Nephron progenitor cell (in vitro differentiated cells): ENCODE data around the gene CAMTA1.

Source experiments
- DNase-seq: peaks from one replicate; pipeline ENCODE4 v3.0.0; 2021
- H3K27ac Mint-ChIP-seq: 2 replicates; pipeline ENCODE4 v1.8.0; 2021; ENCODE audit warnings: mild to moderate bottlenecking, moderate library complexity, mixed read lengths
- H3K27me3 Mint-ChIP-seq: 2 replicates; pipeline ENCODE4 v1.8.0; 2021; ENCODE audit warnings: mild to moderate bottlenecking, low read depth, mixed read lengths; ENCODE audit not compliant: poor library complexity
- H3K36me3 Mint-ChIP-seq: 2 replicates; pipeline ENCODE4 v1.8.0; 2021; ENCODE audit warnings: low read depth, mixed read lengths
- H3K4me1 Mint-ChIP-seq: 2 replicates; pipeline ENCODE4 v1.8.0; 2021; ENCODE audit warnings: mixed read lengths
- H3K4me3 Mint-ChIP-seq: 2 replicates; pipeline ENCODE4 v1.8.0; 2021; ENCODE audit warnings: mild to moderate bottlenecking, moderate library complexity, mixed read lengths
- H3K9me3 Mint-ChIP-seq: 2 replicates; pipeline ENCODE4 v1.8.0; 2021; ENCODE audit warnings: mild to moderate bottlenecking, moderate library complexity, mixed read lengths
- TF ChIP-seq, protein P1 (sequence below): fragments of 200-600 bp; sonication (generic); IDR thresholded peaks from 2 replicates; pipeline ENCODE4 v1.5.0; 2021; ENCODE audit warnings: antibody characterized with exemption

Gene CAMTA1

DNA sequence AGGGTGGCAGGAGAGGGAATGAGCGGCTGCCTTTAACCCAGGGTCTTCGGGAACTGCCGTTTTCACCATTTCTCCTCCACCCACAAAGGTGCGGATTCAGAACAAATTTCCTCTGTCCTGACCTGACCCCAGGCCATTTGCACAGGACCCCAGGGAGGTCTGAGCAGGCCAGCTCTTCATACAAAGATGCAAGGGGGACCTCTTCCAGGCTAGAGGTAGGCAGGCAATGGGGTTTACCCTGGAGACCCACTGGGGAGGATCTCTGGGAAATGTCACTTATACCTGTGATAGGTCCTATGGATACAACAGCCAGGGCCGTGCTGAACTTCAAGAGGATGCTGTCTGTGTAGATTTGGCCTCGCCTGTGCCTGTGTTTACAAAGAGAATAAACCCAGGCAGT is 896.1 kb downstream of the CAMTA1 start:
- Mint-ChIP-seq H3K4me3 (peak overlapping the region; percentile 52), H3K9me3 (no peaks in the 10 kb centered on the region), H3K4me1 (no peaks in the 10 kb centered on the region), H3K27me3 (peaks cover 14% of the 10 kb centered on the region), H3K27ac (no peak overlapping the region), H3K36me3 (no peaks in the 10 kb centered on the region)
- DNase-seq = no peak
- TF ChIP-seq, protein P1, sequence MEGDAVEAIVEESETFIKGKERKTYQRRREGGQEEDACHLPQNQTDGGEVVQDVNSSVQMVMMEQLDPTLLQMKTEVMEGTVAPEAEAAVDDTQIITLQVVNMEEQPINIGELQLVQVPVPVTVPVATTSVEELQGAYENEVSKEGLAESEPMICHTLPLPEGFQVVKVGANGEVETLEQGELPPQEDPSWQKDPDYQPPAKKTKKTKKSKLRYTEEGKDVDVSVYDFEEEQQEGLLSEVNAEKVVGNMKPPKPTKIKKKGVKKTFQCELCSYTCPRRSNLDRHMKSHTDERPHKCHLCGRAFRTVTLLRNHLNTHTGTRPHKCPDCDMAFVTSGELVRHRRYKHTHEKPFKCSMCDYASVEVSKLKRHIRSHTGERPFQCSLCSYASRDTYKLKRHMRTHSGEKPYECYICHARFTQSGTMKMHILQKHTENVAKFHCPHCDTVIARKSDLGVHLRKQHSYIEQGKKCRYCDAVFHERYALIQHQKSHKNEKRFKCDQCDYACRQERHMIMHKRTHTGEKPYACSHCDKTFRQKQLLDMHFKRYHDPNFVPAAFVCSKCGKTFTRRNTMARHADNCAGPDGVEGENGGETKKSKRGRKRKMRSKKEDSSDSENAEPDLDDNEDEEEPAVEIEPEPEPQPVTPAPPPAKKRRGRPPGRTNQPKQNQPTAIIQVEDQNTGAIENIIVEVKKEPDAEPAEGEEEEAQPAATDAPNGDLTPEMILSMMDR = no peak

DNA sequence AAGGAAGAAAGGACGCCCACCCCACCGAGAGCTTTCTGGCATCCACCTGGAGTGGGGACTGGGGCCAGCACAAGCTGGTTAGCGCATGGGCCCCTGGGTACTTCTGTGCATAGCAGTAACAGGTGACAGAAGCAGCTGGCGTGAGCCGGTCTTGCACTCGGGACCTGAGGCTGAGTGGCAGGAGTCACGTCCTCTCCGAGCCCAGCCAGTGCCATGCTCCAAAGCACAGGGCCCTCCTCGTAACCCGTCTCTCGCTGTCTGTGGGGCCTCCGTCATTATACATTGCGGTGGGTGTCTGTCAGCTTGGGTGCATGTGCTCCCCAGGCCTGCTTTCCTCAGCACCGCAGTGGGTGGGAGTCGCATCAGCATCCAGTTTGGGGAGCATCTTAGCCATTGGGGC is 898.3 kb downstream of the CAMTA1 start:
- H3K9me3 Mint-ChIP-seq = no peaks in the 10 kb centered on the region
- no peak overlapping the region for H3K27ac Mint-ChIP-seq
- no peak overlapping the region for H3K4me3 Mint-ChIP-seq
- peaks cover 7% of the 10 kb centered on the region for H3K4me1 Mint-ChIP-seq
- TF ChIP-seq, protein P1 = no peak
- no peak for DNase-seq
- no peaks in the 10 kb centered on the region for H3K36me3 Mint-ChIP-seq
- H3K27me3 Mint-ChIP-seq = peaks cover 20% of the 10 kb centered on the region

DNA sequence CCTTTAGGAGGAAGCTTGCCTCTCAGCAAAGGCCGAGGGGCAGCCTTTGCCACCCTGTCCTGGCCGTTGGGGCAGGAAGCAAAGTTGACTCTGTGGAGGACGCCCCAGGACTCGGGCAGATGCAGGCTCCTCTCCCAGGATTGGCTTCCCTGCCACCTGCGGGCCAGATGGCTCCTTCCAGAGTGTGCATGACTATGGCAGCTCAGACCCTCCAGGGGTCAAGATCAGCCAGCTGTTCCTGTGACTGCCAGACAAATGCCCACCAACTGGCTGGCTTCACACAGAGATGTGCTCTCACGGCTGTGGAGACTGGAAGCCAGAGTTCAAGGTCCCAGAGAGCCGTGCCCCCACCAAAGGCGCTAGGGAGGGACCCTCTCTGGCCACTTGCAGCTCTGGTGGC is 898.9 kb downstream of the CAMTA1 start:
- no peaks in the 10 kb centered on the region for H3K36me3 Mint-ChIP-seq
- no peak overlapping the region for H3K27ac Mint-ChIP-seq
- no peak for DNase-seq
- H3K27me3 Mint-ChIP-seq = peaks cover 24% of the 10 kb centered on the region
- H3K4me3 Mint-ChIP-seq = no peak overlapping the region
- H3K9me3 Mint-ChIP-seq = no peaks in the 10 kb centered on the region
- peaks cover 7% of the 10 kb centered on the region for H3K4me1 Mint-ChIP-seq
- TF ChIP-seq, protein P1 = no peak

DNA sequence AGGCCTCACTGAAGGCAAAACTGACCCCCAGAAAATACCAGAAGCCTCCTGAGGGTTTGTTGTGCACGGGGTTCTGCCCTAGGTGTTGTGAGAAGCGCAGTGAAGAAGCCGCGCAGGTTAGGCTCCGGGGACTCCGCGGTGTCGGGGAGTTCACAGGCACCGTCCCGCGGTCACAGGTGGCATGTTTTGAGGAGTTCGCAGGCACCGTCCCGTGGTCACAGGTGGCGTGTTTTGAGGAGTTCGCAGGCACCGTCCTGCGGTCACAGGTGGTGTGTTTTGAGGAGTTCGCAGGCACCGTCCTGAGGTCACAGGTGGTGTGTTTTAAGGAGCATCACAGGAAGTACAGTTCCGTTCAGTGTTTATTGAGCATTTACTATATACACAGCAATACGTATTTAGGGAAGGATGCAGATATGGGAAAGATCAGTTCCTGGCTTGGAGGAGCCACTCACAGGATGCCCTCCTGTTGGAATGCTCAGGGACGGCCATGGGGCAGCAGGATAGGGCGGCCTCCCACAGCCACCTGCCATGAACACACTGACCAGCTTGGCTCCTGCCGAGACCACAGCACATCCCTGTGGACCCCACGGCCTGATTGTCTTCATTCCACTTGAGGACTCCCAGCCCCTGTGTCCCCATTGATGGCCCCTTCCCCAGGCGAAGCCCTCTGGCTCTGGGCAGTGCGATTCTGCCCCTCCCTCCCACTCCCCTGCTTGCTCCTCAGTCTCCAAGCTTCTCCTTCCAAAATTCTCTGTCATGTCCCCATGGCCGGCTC is 899.8 kb downstream of the CAMTA1 start:
- TF ChIP-seq, protein P1 = no peak
- H3K27me3 Mint-ChIP-seq = peaks cover 24% of the 10 kb centered on the region
- no peak for DNase-seq
- H3K4me3 Mint-ChIP-seq = no peak overlapping the region
- H3K27ac Mint-ChIP-seq = no peak overlapping the region
- peaks cover 7% of the 10 kb centered on the region for H3K4me1 Mint-ChIP-seq
- no peaks in the 10 kb centered on the region for H3K36me3 Mint-ChIP-seq
- H3K9me3 Mint-ChIP-seq = no peaks in the 10 kb centered on the region

DNA sequence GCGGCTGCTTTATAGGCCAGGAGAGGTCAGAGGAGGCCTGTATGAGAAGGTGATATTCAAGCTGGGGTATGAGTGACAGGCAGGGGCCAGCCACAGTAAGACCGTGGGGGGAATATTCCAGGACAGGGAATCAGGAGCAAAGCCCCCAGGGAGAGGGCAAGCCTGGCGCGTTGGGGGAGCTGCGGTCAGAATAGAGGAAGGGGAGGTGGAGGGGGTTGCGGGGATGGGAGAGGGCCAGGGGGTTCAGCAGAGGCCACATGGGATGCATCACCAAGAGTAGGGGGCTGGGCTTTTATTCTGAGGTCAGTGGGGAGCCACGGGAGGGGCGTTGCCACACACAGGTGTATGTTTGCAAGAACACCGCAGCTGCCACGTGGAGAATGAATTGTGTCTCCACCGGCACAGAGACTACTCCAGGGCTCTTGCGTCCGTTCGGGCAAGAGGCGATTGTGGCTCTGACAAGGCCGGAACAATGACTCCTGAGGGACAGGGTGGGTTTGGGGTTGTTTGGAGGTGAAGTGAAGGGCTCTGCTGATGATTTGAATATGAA is 901.1 kb downstream of the CAMTA1 start:
- Mint-ChIP-seq H3K4me3 (no peak overlapping the region), H3K27ac (peak overlapping the region; percentile 2), H3K4me1 (peaks cover 7% of the 10 kb centered on the region), H3K9me3 (peaks cover 5% of the 10 kb centered on the region), H3K27me3 (peaks cover 32% of the 10 kb centered on the region), H3K36me3 (no peaks in the 10 kb centered on the region)
- DNase-seq = no peak
- TF ChIP-seq, protein P1 = no peak

DNA sequence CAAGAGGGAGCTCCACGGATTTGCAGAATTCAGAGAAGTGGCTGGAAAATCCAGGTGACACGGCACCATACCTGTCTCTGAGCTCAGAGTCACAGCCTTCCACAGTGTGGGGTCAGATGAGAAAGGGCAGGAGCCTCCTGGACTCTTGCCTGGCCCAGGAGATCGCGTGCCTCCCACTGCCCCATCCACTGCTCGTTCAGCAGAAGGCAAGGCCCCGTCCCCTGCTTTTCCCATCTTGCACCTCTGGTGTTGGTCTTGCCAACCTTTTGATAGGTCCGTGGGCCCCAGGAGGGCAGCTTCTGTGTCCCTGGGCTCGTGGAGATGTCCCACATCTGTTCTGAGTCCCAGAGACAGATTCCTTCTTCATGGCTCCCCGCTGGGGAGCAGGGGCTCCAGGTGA is 902.2 kb downstream of the CAMTA1 start:
- H3K27me3 Mint-ChIP-seq = peaks cover 37% of the 10 kb centered on the region

More for the DNA sequence above, 902.2 kb downstream of the CAMTA1 start:
- TF ChIP-seq, protein P1 = no peak
- no peaks in the 10 kb centered on the region for H3K36me3 Mint-ChIP-seq
- peaks cover 12% of the 10 kb centered on the region for H3K9me3 Mint-ChIP-seq
- no peak for DNase-seq
- peaks cover 7% of the 10 kb centered on the region for H3K4me1 Mint-ChIP-seq
- no peak overlapping the region for H3K4me3 Mint-ChIP-seq
- no peak overlapping the region for H3K27ac Mint-ChIP-seq
